Measurements from ENCODE around the gene POU2F2. TPM values are rescaled to one million over a fixed set of nuclear protein-coding genes. Genes with fewer than 3 reads are reported as not detected.

The POU2F2 gene
- total and polyA plus RNA-seq, 2 experiments from 2014 or later = 2.3 to 4.6 TPM

- DNase-seq (ENCODE audit: low spot score) (no peak), ATAC-seq (peak; percentile 18)
- H3K27me3 ChIP-seq (ENCODE audit: insufficient read depth) = 0 out of 2 replicates have a peak, but pooled peaks cover 3% of the 10 kb centered on the region
- 0 out of 2 replicates have a peak, but pooled peaks cover 7% of the 10 kb centered on the region for H3F3A ChIP-seq (replicated peaks; ENCODE audit: low read depth)
- peaks cover 18% of the 10 kb centered on the region for H3K27me3 Mint-ChIP-seq (ENCODE audit: insufficient read depth, low read depth, poor library complexity)
- no peaks in the 10 kb centered on the region for H3K9me2 ChIP-seq (ENCODE audit: insufficient read depth)
- no peak overlapping the region for H2AFZ ChIP-seq
- H4K20me1 ChIP-seq (replicated peaks; ENCODE audit: insufficient read depth) = no peaks in the 10 kb centered on the region
- no peak overlapping the region for H3K27ac ChIP-seq (ENCODE audit: low read depth)
- H3K4me1 Mint-ChIP-seq = peaks cover 47% of the 10 kb centered on the region
- no peaks in the 10 kb centered on the region for H3K9me3 Mint-ChIP-seq
- no peak overlapping the region for H3K4me3 ChIP-seq
- peak overlapping the region; percentile 65; the same call in 1 of the 2 replicates for H3K4me2 ChIP-seq
- no peak overlapping the region for H3K27ac Mint-ChIP-seq
- H3K4me1 ChIP-seq (ENCODE audit: insufficient read depth) = peaks cover 34% of the 10 kb centered on the region
- no peaks in the 10 kb centered on the region for H3K36me3 ChIP-seq (ENCODE audit: insufficient read depth)
- H3K79me2 ChIP-seq (replicated peaks; ENCODE audit: insufficient read depth) = no peaks in the 10 kb centered on the region
- no peak overlapping the region for H3K4me3 Mint-ChIP-seq
- TF ChIP-seq ZNF331 (CRISPR knock-in tag; IDR thresholded peaks at IDR 0.05; ENCODE audit: low read depth) (no peak), POLR2AphosphoS5 (IDR thresholded peaks at IDR 0.05; ENCODE audit: low read depth) (no peak), REST (IDR thresholded peaks at IDR 0.05; ENCODE audit: unreplicated experiment) (no peak), JUNB (IDR thresholded peaks at IDR 0.05; ENCODE audit: unreplicated experiment) (no peak), EZH2 (IDR thresholded peaks at IDR 0.05; ENCODE audit: low read depth, unreplicated experiment) (no peak), STAT1 (IDR thresholded peaks at IDR 0.05; ENCODE audit: unreplicated experiment) (no peak)
- no peaks in the 10 kb centered on the region for H3K36me3 Mint-ChIP-seq (ENCODE audit: low read depth)
These were observed 18.1 kb upstream of the POU2F2 start for GRCh38 chr19:42150364-42150763.

- H3K27me3 ChIP-seq (ENCODE audit: insufficient read depth) = no peaks in the 10 kb centered on the region
- no peaks in the 10 kb centered on the region for H3K79me2 ChIP-seq (replicated peaks; ENCODE audit: insufficient read depth)
- H3K4me2 ChIP-seq = peak overlapping the region; percentile 43; the same call in 1 of the 2 replicates
- ATAC-seq (peak; percentile 45), DNase-seq (ENCODE audit: low spot score) (peak; percentile 26)
- peak overlapping the region; percentile 76 for H2AFZ ChIP-seq
- H3K36me3 ChIP-seq (ENCODE audit: insufficient read depth) = no peaks in the 10 kb centered on the region
- no peak overlapping the region for H3K4me3 ChIP-seq
- H3K36me3 Mint-ChIP-seq (ENCODE audit: low read depth) = no peaks in the 10 kb centered on the region
- no peak overlapping the region for H3K27ac ChIP-seq (ENCODE audit: low read depth)
- no peaks in the 10 kb centered on the region for H3K9me2 ChIP-seq (ENCODE audit: insufficient read depth)
- no peak overlapping the region for H3K27ac Mint-ChIP-seq
- H3F3A ChIP-seq (replicated peaks; ENCODE audit: low read depth) = 0 out of 2 replicates have a peak, but pooled peaks cover 7% of the 10 kb centered on the region
- H3K4me1 ChIP-seq (ENCODE audit: insufficient read depth) = peaks cover 30% of the 10 kb centered on the region
- no peaks in the 10 kb centered on the region for H4K20me1 ChIP-seq (replicated peaks; ENCODE audit: insufficient read depth)
- H3K4me3 Mint-ChIP-seq = peak overlapping the region; percentile 12; the same call in 1 of the 3 replicates
- no peaks in the 10 kb centered on the region for H3K9me3 Mint-ChIP-seq
- H3K4me1 Mint-ChIP-seq = peaks cover 41% of the 10 kb centered on the region
- peaks cover 14% of the 10 kb centered on the region for H3K27me3 Mint-ChIP-seq (ENCODE audit: insufficient read depth, low read depth, poor library complexity)
- TF ChIP-seq, protein P1, sequence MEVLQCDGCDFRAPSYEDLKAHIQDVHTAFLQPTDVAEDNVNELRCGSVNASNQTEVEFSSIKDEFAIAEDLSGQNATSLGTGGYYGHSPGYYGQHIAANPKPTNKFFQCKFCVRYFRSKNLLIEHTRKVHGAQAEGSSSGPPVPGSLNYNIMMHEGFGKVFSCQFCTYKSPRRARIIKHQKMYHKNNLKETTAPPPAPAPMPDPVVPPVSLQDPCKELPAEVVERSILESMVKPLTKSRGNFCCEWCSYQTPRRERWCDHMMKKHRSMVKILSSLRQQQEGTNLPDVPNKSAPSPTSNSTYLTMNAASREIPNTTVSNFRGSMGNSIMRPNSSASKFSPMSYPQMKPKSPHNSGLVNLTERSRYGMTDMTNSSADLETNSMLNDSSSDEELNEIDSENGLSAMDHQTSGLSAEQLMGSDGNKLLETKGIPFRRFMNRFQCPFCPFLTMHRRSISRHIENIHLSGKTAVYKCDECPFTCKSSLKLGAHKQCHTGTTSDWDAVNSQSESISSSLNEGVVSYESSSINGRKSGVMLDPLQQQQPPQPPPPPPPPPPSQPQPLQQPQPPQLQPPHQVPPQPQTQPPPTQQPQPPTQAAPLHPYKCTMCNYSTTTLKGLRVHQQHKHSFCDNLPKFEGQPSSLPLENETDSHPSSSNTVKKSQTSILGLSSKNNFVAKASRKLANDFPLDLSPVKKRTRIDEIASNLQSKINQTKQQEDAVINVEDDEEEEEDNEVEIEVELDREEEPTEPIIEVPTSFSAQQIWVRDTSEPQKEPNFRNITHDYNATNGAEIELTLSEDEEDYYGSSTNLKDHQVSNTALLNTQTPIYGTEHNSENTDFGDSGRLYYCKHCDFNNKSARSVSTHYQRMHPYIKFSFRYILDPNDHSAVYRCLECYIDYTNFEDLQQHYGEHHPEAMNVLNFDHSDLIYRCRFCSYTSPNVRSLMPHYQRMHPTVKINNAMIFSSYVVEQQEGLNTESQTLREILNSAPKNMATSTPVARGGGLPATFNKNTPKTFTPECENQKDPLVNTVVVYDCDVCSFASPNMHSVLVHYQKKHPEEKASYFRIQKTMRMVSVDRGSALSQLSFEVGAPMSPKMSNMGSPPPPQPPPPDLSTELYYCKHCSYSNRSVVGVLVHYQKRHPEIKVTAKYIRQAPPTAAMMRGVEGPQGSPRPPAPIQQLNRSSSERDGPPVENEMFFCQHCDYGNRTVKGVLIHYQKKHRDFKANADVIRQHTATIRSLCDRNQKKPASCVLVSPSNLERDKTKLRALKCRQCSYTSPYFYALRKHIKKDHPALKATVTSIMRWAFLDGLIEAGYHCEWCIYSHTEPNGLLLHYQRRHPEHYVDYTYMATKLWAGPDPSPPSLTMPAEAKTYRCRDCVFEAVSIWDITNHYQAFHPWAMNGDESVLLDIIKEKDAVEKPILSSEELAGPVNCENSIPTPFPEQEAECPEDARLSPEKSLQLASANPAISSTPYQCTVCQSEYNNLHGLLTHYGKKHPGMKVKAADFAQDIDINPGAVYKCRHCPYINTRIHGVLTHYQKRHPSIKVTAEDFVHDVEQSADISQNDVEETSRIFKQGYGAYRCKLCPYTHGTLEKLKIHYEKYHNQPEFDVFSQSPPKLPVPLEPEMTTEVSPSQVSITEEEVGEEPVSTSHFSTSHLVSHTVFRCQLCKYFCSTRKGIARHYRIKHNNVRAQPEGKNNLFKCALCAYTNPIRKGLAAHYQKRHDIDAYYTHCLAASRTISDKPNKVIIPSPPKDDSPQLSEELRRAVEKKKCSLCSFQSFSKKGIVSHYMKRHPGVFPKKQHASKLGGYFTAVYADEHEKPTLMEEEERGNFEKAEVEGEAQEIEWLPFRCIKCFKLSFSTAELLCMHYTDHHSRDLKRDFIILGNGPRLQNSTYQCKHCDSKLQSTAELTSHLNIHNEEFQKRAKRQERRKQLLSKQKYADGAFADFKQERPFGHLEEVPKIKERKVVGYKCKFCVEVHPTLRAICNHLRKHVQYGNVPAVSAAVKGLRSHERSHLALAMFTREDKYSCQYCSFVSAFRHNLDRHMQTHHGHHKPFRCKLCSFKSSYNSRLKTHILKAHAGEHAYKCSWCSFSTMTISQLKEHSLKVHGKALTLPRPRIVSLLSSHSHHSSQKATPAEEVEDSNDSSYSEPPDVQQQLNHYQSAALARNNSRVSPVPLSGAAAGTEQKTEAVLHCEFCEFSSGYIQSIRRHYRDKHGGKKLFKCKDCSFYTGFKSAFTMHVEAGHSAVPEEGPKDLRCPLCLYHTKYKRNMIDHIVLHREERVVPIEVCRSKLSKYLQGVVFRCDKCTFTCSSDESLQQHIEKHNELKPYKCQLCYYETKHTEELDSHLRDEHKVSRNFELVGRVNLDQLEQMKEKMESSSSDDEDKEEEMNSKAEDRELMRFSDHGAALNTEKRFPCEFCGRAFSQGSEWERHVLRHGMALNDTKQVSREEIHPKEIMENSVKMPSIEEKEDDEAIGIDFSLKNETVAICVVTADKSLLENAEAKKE (CRISPR knock-in tag; IDR thresholded peaks at IDR 0.05) = no peak
- TF ChIP-seq EZH2phosphoT487 (IDR thresholded peaks at IDR 0.05; ENCODE audit: unreplicated experiment) (no peak), CREB1 (CRISPR knock-in tag; IDR thresholded peaks at IDR 0.05; ENCODE audit: low read depth) (no peak), ZNF114 (CRISPR knock-in tag; IDR thresholded peaks at IDR 0.05) (no peak), STAT1 (IDR thresholded peaks at IDR 0.05; ENCODE audit: unreplicated experiment) (no peak), NANOG (IDR thresholded peaks at IDR 0.05; ENCODE audit: borderline replicate concordance) (no peak)
These were observed 17.4 kb upstream of the POU2F2 start for GRCh38 chr19:42149447-42150202.

Data from GM23338 (cell line).